ENCODE measurements around the gene DHRS3.

DHRS3 gene

DNA sequence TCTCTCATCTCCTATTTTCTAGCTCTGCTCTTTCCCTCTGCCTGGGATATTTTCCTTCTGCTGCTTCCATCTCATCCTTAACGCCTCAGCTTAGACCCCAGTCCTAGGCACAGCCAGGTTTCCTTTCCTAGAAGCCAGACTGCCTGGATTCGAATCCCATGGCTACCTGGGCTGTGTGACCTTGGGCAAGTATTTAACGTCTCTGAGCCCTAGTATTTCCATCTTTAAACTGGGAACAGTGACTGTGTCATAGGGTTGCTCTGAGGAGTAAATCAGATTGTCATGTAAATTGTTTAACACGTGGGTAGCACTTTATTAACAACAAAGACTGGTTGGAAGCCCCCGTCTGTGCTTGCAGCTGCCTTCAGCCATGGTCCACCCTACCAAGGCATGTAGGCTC is 18.4 kb downstream of the DHRS3 start:
- DNase-seq (ENCODE audit: low read depth in 2 of 2): no peak

DNA sequence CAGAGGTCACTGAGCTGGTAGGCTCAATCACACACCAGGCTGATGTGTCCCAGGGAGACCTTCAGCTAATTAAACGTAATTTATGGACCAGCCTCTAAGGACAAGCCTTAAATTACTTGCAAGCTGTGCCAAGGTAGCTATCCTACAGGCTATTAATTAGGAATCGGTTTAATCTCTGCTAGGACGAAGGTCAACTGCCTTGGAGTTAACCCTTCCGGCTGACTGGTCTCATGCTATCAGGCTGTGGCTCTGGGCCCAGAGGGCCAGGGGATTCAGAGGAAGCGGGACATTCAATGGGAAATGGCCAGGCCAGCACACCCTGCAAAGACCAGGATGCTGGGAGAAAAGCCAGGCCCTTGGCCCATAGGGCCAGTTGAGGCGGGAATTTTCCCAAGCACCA is 19.0 kb downstream of the DHRS3 start:
- DNase-seq (ENCODE audit: low read depth in 2 of 2): no peak

DNA sequence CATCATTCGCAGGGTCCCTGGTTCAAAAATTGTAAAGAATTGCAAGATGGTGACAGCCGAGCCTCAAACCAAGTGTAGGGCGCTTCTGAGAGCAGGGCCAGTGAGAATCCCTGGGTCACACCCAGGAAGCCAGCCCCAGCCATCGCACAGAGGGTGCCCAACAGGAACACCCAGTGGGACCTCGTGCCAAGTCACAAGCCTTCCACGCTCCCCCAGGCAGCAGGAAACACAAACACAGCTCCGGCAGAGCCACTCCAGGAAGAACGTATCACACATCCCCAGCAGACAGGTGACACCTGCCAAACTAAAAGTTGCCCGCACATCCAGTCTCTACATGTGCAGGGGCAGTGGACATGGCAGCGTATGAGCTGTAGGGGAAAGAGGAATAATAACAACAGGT is 20.2 kb downstream of the DHRS3 start:
- no peak for DNase-seq (ENCODE audit: low read depth in 2 of 2)

DNA sequence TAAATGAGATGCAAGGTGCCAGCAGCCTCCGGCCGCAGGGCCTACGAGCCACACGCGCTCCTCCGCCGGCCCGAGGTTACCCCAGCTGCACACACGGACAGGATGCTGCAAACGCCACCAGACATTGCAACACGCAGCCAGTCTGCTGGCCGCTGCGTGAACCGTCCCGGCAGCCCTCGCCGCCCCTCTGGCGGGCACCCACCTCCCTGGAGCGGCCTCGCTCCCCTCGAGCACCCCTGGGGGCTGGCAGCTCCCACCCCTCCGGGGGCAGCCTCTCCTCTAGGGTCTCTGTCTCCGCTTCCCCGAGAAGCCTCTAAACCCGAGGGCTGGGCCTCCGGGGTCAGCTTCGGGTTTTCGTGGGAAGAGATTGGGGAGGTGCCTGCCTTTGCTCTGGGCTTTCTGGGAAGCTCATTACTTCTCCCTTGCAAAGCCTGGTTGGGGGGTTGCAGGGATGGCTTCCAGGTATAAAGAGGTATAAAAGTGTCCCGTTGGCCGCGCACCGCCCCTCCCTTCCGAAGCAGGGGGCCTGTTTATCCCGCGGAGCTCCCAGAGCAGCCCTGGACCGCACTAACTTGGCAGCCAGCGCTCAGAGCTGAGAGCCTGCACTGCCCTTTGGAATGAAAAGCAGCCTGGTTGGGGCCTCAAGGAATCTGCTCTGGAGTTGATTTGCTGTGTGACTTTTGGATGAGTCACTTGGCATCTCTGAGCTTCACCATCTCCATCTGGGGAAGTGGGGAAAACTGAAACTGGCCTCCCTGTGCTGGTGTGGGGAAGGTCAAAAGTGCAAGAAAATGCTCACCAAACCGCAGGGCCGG is 21.8 kb downstream of the DHRS3 start:
- DNase-seq (ENCODE audit: low read depth in 2 of 2): peak; percentile 95 to 96

DNA sequence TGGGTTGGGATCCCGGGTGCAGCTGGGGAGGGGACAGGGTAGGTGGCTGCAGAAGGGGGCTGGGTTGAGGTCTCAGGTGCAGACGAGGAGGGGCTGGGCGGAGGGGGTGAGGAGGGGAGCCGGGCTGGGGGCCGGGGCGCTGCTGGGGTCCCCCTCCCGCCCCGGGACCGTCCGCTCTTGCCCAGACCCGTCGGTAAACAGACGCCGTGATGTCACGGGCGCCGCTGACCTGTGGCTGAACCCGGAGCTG is 22.3 kb downstream of the DHRS3 start:
- DNase-seq (ENCODE audit: low read depth in 2 of 2): no peak

DNA sequence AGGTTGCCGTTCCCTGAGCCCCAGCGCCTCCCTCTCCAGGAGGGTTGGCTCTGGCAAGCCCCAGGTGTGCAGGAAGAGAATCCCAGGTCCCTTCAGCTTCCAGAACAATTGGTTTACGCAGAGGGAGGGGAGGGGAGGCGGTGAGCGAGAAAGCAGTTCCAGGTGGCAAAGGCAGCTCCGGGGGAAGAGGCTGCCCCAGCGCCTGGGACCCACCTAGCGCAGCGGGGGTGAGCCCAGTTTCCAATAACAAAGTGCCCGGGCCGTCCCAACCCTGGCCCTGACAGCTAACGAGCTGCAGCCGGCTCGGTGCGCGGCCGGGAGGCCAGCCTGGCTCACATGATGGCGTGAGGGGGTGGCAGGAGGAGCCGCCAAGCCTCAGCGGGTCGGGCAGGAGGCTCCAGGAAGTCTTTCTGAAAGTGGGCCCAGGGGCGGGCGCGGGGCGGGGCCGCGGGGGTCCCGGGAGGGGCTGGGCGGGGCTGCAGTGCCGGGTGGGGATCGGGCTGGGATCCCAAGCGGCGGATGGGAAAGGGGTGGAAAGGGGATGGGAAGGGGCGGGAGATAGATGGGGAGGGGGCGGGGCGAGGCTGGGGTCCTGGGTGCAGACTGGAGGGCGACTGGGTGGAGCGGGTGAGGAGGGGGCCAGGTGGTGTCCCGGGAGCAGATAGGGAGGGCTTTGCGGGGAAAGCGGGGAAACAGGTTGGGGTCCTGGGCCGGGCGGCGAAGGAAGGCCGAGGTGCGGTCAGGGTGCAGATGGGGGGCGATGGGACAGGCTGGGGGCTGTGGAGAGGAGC is 22.8 kb downstream of the DHRS3 start:
- no peak for DNase-seq (ENCODE audit: low read depth in 2 of 2)

DNA sequence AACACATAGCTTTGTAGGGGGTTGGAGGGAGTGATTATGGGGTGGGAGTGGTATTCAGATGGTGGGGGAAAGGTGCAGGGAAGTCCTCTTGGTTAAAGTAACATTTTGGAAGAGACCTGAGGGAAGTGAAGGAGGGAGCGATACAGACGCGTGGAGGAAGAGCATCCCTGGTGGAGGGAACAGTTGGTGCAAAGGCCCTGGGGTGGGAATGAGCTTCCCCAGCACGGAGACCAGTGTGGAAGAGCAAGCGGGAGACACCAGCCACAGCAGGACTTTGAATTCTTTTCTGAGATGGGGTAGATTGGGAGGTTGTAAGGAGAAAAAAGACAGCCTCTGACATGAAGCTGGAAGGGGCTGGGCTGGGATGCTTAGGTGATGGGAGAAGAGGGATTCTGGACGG is 23.5 kb downstream of the DHRS3 start:
- no peak for DNase-seq (ENCODE audit: low read depth in 2 of 2)

DNA sequence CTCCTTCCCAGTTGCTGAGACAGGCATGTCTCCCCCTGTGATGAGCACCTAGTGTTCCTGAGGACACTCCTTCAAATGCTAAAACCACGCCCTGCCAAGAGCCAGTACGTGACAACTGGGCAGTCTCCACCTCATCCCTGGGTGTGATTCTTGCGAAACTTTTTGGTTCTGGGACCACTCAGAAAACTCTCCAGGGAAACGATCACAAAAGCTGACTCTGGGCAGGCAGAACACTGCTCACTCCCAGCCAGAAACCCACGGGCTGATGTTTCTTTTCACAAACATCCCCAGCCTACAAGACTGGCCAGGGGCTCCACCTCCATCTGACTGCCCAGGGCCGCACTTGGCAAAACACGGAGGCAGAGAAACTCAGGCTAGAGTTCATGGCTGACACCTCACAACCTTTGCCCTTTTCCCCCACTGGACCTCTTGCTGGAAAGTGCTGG is 24.4 kb downstream of the DHRS3 start:
- no peak for DNase-seq (ENCODE audit: low read depth in 2 of 2)

DNA sequence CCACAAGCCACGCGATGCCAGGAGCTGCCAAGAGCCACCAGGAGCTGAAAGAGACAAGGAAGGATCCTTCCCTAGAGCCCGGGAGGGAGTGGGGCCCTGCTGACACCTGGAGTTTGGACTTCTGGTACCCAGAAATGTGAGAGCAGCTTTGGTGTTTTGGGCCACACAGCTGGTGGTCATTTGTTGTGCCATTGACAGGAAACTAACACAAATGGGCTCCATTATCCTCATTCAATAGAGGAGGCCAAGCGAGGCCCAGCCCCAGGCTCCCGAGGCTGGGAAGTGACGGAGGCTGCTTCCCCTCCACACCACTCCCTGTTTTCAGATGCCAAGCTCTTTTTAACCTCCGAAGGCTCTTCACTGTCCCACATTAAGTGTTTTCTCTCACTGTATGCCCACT is 25.5 kb downstream of the DHRS3 start:
- DNase-seq (ENCODE audit: low read depth in 2 of 2): no peak

DNA sequence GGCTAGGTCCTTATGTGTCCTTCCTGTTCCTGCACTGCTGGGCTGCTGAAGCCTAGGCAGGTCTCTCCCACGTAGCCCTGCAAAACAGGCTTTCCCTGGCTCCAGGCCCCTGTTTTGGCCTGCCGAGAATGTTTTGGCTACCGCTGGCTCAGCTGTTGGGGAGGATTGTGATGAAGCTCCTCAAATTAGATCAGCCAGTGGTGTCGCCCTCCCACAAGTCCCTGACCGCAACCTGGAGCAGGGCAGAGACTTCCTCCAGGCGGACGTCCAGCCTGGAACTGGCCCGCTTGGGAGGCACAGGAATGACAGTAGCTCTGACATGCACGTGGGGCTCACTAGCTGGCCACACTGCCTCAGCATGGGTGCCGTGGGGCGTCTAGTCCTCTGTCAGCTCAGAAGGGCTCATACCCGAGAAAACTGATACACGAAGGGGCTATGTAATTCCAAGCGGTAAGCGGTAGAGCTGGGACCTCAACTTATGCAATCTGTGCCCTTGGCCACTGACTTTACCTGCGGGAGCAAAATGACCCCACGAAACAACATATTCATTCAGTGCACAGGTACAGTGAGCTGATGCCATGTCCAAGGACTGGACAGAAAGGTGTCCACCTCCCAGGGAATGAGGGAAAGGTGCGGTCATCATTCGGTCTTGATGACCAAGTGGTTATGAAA is 26.6 kb downstream of the DHRS3 start:
- DNase-seq (ENCODE audit: low read depth in 2 of 2): no peak

DNA sequence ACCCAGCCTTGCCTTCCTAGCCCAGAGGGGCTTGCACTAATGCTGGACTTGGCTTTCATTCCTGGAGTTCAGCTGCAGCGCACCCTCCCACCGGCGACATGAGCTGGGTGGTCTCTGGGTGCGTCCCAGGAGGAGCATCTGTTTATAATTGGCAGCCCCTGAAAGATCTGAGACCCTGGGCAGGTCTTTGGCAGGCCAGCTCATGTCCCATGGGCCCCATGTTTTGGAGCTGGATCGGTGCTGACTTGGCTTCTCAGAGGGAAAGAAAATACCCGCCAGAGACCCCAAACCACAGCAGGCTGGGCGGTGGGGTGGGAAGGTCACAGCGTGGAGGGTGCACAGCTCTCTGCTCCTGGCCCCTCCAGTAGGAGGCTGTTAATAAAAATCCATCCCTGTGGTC is 29.3 kb downstream of the DHRS3 start:
- DNase-seq (ENCODE audit: low read depth in 2 of 2): no peak

DNA sequence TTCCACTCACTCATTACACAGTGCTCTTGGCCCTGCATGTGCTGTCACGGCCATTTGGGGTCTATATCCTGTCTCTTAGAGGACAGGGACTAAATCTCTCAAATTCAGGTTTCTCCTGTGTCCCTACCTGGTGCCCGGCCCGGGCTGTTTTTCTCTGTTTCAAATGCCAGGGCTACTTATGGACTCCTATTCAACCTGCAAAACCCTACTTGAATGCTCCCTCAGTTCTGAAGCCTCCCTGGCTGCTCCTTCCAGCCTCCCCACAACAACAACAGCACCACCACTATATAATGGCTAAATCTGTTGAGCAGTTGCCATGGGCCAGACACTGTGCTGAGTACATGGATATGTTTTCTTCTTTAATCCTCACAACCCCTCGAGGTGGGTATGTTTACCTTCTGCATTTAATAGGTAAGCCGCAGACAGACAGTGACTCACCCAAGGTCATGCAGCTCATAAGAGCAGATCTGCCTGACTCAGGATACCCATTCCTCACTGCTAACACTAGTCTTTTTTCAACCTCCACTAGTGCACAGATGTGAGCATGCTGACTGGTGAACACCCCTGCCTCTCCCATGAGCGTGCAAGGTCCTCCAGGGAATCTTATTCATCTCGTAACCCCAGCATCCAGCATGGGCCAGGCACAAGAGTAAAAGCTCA is 29.9 kb downstream of the DHRS3 start:
- DNase-seq (ENCODE audit: low read depth in 2 of 2): no peak

DNA sequence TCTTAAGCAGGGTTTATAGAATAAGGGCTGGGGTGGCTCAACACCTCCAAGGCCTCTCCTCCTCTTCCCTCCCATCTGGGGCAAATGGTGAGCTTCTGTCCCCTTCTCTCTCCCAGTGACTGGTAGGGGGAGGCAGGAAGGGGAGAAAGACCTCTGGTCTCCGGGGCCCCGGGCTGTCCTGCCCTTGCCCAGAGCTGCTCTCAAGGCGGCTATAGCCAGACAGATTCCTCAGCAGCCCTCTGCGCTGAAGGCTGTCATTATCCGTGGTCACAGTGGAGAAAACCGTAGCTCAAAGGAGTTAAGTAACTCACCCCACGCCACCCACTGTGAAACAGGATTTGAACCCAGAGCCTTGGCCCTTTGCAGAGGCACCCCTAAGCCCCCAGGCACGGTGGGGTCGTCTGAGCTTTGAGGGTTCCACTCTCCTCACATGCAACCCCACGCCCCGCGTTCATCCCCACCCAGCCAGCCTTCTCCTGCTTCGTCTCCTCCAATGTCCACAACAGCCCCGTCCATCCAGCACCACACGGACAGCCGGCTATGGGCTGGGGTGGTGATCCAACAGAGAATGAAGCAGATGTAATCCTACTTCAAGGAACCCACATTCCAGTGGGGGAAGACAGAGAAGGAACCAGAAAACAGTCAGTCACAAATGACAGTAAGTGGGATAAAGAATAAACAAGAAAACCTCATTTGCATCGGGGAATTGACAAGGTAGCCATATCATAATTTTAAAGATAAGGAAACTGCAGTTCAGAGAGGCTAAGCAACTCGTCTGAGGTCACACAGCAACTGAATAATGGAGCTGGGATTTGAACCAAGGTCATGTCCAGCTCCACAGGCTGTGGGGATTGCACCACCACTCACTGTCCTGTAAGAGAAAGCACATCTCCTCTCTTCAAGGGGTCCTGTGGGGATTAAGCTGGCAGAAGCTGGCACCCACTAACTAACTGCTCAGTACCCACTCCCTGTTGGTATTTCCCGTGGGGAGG is 31.8 kb downstream of the DHRS3 start:
- no peak for DNase-seq (ENCODE audit: low read depth in 2 of 2)

DNA sequence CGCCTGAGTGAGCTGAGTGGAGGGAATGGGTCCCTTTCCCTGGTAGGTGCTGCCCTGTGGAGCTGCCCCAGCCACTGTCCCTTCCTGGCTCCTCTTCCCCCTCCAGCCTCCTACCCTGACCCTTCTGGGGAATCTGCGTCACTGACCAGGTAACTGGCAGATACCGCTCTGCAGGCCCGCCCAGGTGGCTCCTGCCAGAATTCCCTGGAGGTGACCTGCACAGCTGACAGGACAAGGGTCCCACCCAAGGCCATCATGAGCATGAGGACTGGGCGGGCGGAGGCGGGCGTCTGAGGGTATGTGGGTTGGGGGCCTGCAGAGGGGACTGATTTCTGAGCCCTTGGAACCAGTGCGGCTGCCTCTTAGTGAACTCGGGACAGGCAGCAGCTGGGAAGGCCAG is 32.5 kb downstream of the DHRS3 start:
- no peak for DNase-seq (ENCODE audit: low read depth in 2 of 2)

DNA sequence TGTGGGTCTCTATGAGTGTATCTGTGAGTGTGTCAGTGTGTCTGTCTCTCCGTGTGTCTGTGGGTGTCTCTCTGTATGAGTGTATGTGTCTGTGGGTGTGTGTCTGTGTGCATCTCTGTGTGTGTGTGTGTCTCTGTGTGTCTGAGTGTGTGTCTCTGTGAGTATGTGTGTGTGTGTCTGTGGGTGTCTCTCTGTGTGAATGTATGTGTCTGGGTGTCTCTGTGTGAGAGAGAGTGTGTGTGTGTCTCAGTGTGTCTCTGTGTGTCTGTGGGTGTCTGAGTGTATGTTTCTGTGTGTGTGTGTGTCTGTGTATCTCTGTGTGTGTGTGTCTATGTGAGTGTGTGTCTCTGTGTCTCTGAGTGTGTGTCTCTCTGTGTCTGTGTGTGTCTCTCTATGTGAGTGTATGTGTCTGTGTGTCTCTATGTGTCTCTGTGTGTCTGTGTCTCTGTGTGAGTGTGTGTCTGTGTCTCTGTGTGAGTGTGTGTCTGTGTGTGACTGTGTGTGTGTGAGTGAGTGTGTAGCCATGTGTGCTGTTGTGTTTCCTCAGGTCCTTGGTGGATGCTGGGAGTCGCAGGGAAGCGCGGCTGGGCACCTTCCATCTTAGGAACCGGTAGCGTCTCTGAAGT is 33.0 kb downstream of the DHRS3 start:
- no peak for DNase-seq (ENCODE audit: low read depth in 2 of 2)

DNA sequence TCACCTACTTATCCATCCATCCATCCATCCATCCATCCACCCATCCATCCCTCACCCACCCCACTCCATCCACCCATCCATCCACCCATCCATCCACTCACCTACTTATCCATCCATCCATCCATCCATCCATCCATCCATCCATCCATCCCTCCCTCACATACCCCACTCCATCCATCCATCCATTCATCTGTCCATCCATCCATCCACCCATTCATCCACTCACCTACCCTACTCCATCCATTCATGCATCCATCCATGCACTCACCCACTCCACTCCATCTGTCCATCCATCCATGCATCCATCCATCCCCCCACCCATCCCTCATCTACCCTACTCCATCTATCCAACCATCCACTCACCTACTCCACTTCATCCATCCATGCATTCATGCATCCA is 34.5 kb downstream of the DHRS3 start:
- DNase-seq (ENCODE audit: low read depth in 2 of 2): no peak

DNA sequence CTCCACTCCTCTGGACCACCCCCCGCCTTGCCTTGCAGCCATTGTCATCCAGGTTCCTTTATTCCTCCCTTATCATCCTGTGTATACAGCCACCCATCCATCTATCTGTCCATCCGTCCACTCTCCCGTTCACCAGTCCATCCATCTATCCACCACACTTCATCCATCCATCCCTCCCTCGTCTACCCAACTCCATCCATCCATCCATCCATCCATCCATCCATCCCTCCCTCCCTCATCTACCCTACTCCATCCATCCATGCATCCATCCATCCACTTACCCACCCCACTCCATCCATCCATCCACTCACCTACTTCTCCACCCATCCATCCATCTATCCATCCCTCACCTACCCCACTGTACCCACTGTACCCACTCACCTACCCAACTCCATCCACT is 35.4 kb downstream of the DHRS3 start:
- DNase-seq (ENCODE audit: low read depth in 2 of 2): no peak

DNA sequence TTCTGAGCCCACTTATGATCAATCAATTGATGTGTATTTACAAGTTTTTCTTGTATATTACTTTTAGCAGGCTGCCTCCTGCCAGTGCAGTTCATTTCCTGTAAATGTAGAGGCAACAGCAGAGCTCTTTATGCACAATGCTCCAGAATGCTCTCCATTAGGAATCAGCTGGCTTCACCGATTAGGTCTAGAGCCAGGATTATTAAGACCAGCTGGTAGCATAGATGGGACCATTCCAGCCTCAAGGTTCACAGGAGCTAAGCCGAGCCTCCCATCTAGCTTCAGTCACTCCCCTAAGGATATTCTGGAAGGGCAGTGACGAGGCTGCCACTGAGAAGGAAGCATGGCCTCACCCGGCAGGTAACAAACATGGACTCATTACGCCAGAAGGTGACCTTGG is 36.8 kb downstream of the DHRS3 start:
- no peak for DNase-seq (ENCODE audit: low read depth in 2 of 2)

DNA sequence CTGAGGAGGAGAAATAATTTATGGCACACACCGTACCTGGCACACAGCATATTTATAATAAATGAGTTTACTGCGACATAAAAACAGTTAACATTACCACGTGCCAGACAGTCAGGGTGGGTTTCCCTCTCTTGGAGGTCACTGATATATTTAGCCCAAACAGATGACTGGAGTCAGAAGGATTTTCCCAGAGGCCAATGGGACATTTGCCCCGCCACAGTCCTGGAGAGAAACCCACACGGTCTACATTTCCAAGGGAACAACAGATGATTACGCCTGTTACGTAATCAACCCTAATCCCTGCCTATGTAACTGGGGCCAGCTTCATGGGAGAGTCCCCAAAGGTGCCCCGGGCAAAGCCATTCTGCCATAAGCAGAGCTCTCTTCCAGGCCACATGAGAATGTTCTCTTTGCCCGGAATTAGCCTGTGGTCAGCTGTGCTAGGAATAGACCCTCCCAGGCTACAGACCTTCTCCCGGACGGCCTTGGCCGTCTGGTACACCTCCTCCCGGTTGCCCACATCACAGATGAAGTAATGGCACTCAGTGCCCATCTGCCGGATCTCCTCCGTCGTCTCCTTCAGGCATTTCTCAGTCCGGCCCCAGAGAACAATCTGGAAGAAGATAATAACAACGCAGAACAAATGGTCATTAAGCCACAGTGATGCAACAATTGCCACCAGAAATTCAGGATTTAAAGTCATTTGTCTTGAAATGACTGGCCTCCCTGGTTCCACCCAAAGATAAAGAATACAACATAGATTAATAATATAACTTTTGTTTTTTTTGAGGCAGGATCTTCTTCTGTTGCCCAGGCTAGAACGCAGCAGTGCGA is 37.7 kb downstream of the DHRS3 start:
- DNase-seq (ENCODE audit: low read depth in 2 of 2): no peak

DNA sequence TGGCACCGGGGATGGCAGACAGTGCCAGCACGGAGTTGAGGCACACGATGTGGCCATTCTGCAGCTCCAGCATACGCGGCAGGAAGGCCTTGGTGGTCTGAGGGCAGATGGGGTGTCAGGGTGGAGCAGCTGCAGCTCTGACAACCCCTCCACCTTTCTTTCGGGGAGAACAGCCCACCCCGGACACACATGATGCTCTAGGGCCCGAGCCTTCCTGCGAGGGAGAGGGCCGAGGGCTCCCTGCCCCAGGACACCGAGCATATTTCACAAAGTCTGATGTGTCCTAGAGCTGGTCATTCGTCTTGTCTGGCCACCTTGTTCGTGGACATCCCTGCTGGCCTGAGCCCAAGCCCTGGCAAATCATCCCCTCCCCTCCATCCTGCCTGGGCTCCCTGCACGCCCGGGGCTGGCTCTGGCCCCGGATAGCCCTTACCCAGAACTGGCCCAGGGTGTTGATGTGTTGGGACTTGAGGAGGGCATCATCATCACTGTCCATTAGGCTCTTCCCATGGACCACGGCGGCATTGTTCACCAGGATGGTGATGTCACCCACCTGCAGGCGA is 39.1 kb downstream of the DHRS3 start:
- no peak for DNase-seq (ENCODE audit: low read depth in 2 of 2)

All from fibroblast of skin of left biceps (primary cell).